HepG2 (cell line): ENCODE data around the gene CXADR. TPM values are rescaled to one million over a fixed set of nuclear protein-coding genes. Genes with fewer than 3 reads are reported as not detected.

Experiments
- CAMTA2 ChIP-seq: sonication (generic); formaldehyde crosslinking; IDR thresholded peaks from 2 replicates; pipeline ENCODE4 v1.4.0; 2020; ENCODE audit warnings: mild to moderate bottlenecking, missing genetic modification reagents, borderline replicate concordance
- DMAP1 ChIP-seq: IDR thresholded peaks from 2 replicates; pipeline ENCODE4 v1.6.1; 2016
- ETS1 ChIP-seq: sonication (generic); formaldehyde crosslinking; IDR thresholded peaks from 2 replicates; pipeline ENCODE4 v1.4.0; 2020; ENCODE audit warnings: missing genetic modification reagents
- FOXJ3 ChIP-seq: sonication (generic); formaldehyde crosslinking; IDR thresholded peaks from 2 replicates; pipeline ENCODE4 v1.4.0; 2020; ENCODE audit warnings: missing genetic modification reagents, mild to moderate bottlenecking, borderline replicate concordance
- HDAC1 ChIP-seq: sonication (generic); formaldehyde crosslinking; IDR thresholded peaks from 2 replicates; pipeline ENCODE4 v1.5.1; 2020; ENCODE audit warnings: mild to moderate bottlenecking, missing genetic modification reagents
- HDAC6 ChIP-seq: fragments of 200-600 bp; sonication (generic); IDR thresholded peaks from 2 replicates; pipeline ENCODE4 v1.7.0; 2017; ENCODE audit warnings: mild to moderate bottlenecking, antibody characterized with exemption, low read length, low read depth
- ISX ChIP-seq: sonication (generic); formaldehyde crosslinking; conservative IDR thresholded peaks from 2 replicates; pipeline ENCODE4 v1.5.0; 2020; ENCODE audit warnings: missing genetic modification reagents
- MAFG ChIP-seq: sonication (generic); formaldehyde crosslinking; IDR thresholded peaks from 2 replicates; pipeline ENCODE4 v1.5.1; 2020; ENCODE audit warnings: mild to moderate bottlenecking, missing genetic modification reagents
- MIER3 ChIP-seq: IDR thresholded peaks from 2 replicates; pipeline ENCODE4 v1.6.1; 2016; ENCODE audit warnings: missing compliant biosample characterization, borderline replicate concordance
- PLSCR1 ChIP-seq: sonication (generic); formaldehyde crosslinking; IDR thresholded peaks from 2 replicates; pipeline ENCODE4 v1.5.0; 2020; ENCODE audit warnings: missing genetic modification reagents, mild to moderate bottlenecking, borderline replicate concordance
- SALL1 ChIP-seq: sonication (generic); formaldehyde crosslinking; IDR thresholded peaks from 2 replicates; pipeline ENCODE4 v1.8.0; 2022; ENCODE audit warnings: mild to moderate bottlenecking, missing genetic modification reagents
- SPEN ChIP-seq: sonication (generic); formaldehyde crosslinking; IDR thresholded peaks from 2 replicates; pipeline ENCODE4 v1.5.1; 2020; ENCODE audit warnings: low read depth, mild to moderate bottlenecking, missing genetic modification reagents
- ZBTB25 ChIP-seq: IDR thresholded peaks from 2 replicates; pipeline ENCODE4 v1.6.1; 2018; ENCODE audit warnings: missing genetic modification reagents
- ZBTB44 ChIP-seq: sonication (generic); formaldehyde crosslinking; IDR thresholded peaks from 2 replicates; pipeline ENCODE4 v1.4.0; 2020; ENCODE audit warnings: missing genetic modification reagents
- ZFP36 ChIP-seq: fragments of 150-350 bp; IDR thresholded peaks from 2 replicates; pipeline ENCODE4 v1.6.1; 2018; ENCODE audit warnings: borderline replicate concordance, low read length, low read depth; ENCODE audit not compliant: partially characterized antibody
- ZNF281 ChIP-seq: sonication (generic); formaldehyde crosslinking; IDR thresholded peaks from 2 replicates; pipeline ENCODE4 v1.4.0; 2020; ENCODE audit warnings: missing genetic modification reagents, borderline replicate concordance
- ZNF350 ChIP-seq: sonication (generic); formaldehyde crosslinking; IDR thresholded peaks from 2 replicates; pipeline ENCODE4 v1.4.0; 2020; ENCODE audit warnings: mild to moderate bottlenecking, low read depth, missing genetic modification reagents, borderline replicate concordance
- ZNF430 ChIP-seq: sonication (generic); formaldehyde crosslinking; IDR thresholded peaks from 2 replicates; pipeline ENCODE4 v1.9.0; 2021; ENCODE audit warnings: mild to moderate bottlenecking, missing genetic modification reagents
- ZNF577 ChIP-seq: sonication (generic); formaldehyde crosslinking; IDR thresholded peaks from 2 replicates; pipeline ENCODE4 v1.4.0; 2020; ENCODE audit warnings: mild to moderate bottlenecking, low read depth, missing genetic modification reagents, borderline replicate concordance
- ZSCAN22 ChIP-seq: sonication (generic); formaldehyde crosslinking; IDR thresholded peaks from 2 replicates; pipeline ENCODE4 v1.4.0; 2020; ENCODE audit warnings: mild to moderate bottlenecking, missing genetic modification reagents
- polyA plus RNA-seq, 8 experiments: library from polyadenylated mRNA; depleted of rRNA in 3 of 8; stranded (reverse) in 7 of 8; unstranded in 1 of 8; fragments of >200 nt; fragmentation: Illumina TruSeq in 4 of 8; extraction: Trizol in 4 of 8; gene quantifications; 2 replicates each; pipeline versions ENCODE4 v1.2.1 to v1.2.3, GENCODE V29; 2011 to 2016; ENCODE audit warnings: low read depth in 4 of 8, missing spikeins in 1 of 8, mixed read lengths in 1 of 8; ENCODE audit not compliant: insufficient read depth in 1 of 8
- total RNA-seq, 5 experiments: library from RNA; depleted of rRNA; stranded (reverse); fragments of >200 nt; fragmentation: Illumina TruSeq; extraction: Trizol; gene quantifications; 2 replicates each; pipeline ENCODE4 v1.2.3, GENCODE V29; 2016; ENCODE audit warnings: low read depth in 1 of 5

Gene CXADR
- total and polyA plus RNA-seq, 2 of the 13 experiments (the other 11 are each of a cell fraction or from before 2014, with no cell fraction given) = 86.8 to 110 TPM

GRCh38 chr21:17472592-17473271 lies 40.1 kb upstream of the CXADR start (continued):
- TF ChIP-seq ZNF350 (CRISPR knock-in tag) = peak; percentile 18; the same call in 1 of the 2 replicates
- peak; percentile 91 for TF ChIP-seq FOXJ3
- TF ChIP-seq ZNF577 (CRISPR knock-in tag) = no peak
- no peak for TF ChIP-seq CAMTA2 (CRISPR knock-in tag)
- peak; percentile 68 for TF ChIP-seq DMAP1 (CRISPR knock-in tag)
- no peak for TF ChIP-seq ZSCAN22 (CRISPR knock-in tag)
- no peak for TF ChIP-seq HDAC6
- no peak for TF ChIP-seq ISX (CRISPR knock-in tag)
- 0 out of 2 replicates have a peak, but pooled peaks have one; percentile 21 for TF ChIP-seq SPEN
- peak; percentile 93 for TF ChIP-seq HDAC1 (CRISPR knock-in tag)
- TF ChIP-seq SALL1 (CRISPR knock-in tag) = peak; percentile 99
- TF ChIP-seq ETS1 (CRISPR knock-in tag) = no peak
- no peak for TF ChIP-seq ZBTB25 (CRISPR knock-in tag)
- no peak for TF ChIP-seq MAFG (CRISPR knock-in tag)
- TF ChIP-seq PLSCR1 (CRISPR knock-in tag) = no peak
- TF ChIP-seq ZNF281 = no peak; the same call in 1 of the 2 replicates
- TF ChIP-seq ZNF430 (CRISPR knock-in tag) = peak; percentile 88
- peak; percentile 23; the same call in 1 of the 2 replicates for TF ChIP-seq MIER3
- no peak for TF ChIP-seq ZBTB44
- TF ChIP-seq ZFP36 = no peak
